SH-SY5Y (cell line): Measurements from ENCODE around the gene HPCAL1.

Experiments used
- GATA2 ChIP-seq: IDR thresholded peaks from 2 replicates; pipeline ENCODE4 v1.6.1; 2011; ENCODE audit warnings: mild to moderate bottlenecking, low read depth, low read length
- GATA3 ChIP-seq: IDR thresholded peaks from 2 replicates; pipeline ENCODE4 v1.6.1; 2011; ENCODE audit warnings: low read depth, mild to moderate bottlenecking, low read length, moderate library complexity

- no peak for TF ChIP-seq GATA3
- TF ChIP-seq GATA2: no peak
Observed at GRCh38 chr2:10330700-10331026, 28.0 kb downstream of the HPCAL1 start.
